Measurements from ENCODE around the gene HTR3B.
"Not testable (repeated sequence)": the region's sequence is repeated elsewhere in the genome, so short reads cannot be mapped to it uniquely, and the experiment has no call there.

HTR3B gene

DNA sequence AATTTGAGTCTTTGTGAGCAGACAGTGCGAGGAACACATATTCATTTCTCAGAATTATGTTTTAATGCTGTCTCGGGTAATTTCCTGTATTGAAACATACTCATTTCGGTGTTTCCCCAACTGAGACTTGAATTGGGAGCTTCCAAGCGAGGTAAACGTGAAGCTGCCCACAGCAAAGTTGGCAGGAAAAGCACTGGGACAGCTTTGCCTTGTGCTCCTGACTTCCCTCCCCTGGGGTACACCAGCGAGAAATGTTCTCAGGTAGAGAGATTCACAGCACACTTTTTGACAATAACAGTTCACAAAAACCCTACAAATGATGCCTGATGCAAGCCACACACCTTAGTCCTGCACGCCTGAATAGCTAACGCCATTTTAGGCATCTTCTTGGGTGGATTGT lies 3.1 kb downstream of the HTR3B start:
- TF ChIP-seq ZFP3 (CRISPR knock-in tag; IDR thresholded peaks at IDR 0.05) (no peak), PPARA (CRISPR knock-in tag; IDR thresholded peaks at IDR 0.05; ENCODE audit: borderline replicate concordance) (no peak), BACH2 (CRISPR knock-in tag; IDR thresholded peaks at IDR 0.05; ENCODE audit: borderline replicate concordance) (no peak), ZNF8 (CRISPR knock-in tag; IDR thresholded peaks at IDR 0.05) (no peak)
- TF ChIP-seq, protein P1, sequence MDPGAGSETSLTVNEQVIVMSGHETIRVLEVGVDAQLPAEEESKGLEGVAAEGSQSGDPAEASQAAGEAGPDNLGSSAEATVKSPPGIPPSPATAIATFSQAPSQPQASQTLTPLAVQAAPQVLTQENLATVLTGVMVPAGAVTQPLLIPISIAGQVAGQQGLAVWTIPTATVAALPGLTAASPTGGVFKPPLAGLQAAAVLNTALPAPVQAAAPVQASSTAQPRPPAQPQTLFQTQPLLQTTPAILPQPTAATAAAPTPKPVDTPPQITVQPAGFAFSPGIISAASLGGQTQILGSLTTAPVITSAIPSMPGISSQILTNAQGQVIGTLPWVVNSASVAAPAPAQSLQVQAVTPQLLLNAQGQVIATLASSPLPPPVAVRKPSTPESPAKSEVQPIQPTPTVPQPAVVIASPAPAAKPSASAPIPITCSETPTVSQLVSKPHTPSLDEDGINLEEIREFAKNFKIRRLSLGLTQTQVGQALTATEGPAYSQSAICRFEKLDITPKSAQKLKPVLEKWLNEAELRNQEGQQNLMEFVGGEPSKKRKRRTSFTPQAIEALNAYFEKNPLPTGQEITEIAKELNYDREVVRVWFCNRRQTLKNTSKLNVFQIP (CRISPR knock-in tag; IDR thresholded peaks at IDR 0.05; ENCODE audit: borderline replicate concordance, low read depth): no peak

GRCh38 chr11:113908098-113908497 lies 3.5 kb downstream of the HTR3B start:
- TF ChIP-seq, protein P2, sequence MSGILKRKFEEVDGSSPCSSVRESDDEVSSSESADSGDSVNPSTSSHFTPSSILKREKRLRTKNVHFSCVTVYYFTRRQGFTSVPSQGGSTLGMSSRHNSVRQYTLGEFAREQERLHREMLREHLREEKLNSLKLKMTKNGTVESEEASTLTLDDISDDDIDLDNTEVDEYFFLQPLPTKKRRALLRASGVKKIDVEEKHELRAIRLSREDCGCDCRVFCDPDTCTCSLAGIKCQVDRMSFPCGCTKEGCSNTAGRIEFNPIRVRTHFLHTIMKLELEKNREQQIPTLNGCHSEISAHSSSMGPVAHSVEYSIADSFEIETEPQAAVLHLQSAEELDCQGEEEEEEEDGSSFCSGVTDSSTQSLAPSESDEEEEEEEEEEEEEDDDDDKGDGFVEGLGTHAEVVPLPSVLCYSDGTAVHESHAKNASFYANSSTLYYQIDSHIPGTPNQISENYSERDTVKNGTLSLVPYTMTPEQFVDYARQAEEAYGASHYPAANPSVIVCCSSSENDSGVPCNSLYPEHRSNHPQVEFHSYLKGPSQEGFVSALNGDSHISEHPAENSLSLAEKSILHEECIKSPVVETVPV (CRISPR knock-in tag; IDR thresholded peaks at IDR 0.05): no peak
- TF ChIP-seq CSDC2 (CRISPR knock-in tag; IDR thresholded peaks at IDR 0.05) (no peak), TSHZ2 (CRISPR knock-in tag; IDR thresholded peaks at IDR 0.05) (no peak), ZNF8 (CRISPR knock-in tag; IDR thresholded peaks at IDR 0.05) (no peak), GLIS3 (CRISPR knock-in tag; IDR thresholded peaks at IDR 0.05) (no peak), ZC3H10 (CRISPR knock-in tag; IDR thresholded peaks at IDR 0.05) (no peak), ARNTL (CRISPR knock-in tag; IDR thresholded peaks at IDR 0.05; ENCODE audit: borderline replicate concordance, low read depth) (no peak), TCF4 (CRISPR knock-in tag; IDR thresholded peaks at IDR 0.05; ENCODE audit: borderline replicate concordance) (no peak)
- no peak for ATAC-seq

More for the DNA sequence above, 3.1 kb downstream of the HTR3B start:
- ATAC-seq: no peak

GRCh38 chr11:113911491-113911890 lies 6.9 kb downstream of the HTR3B start:
- not testable (repeated sequence) for ATAC-seq

- ATAC-seq: no peak
- TF ChIP-seq GLIS3 (CRISPR knock-in tag; IDR thresholded peaks at IDR 0.05) (no peak), ESRRG (CRISPR knock-in tag; IDR thresholded peaks at IDR 0.05) (no peak), TSHZ2 (CRISPR knock-in tag; IDR thresholded peaks at IDR 0.05) (no peak), ZFP3 (CRISPR knock-in tag; IDR thresholded peaks at IDR 0.05) (no peak), SNAI2 (CRISPR knock-in tag; IDR thresholded peaks at IDR 0.05) (no peak), BACH2 (CRISPR knock-in tag; IDR thresholded peaks at IDR 0.05; ENCODE audit: borderline replicate concordance) (no peak), ZC3H10 (CRISPR knock-in tag; IDR thresholded peaks at IDR 0.05) (no peak), ZNF70 (CRISPR knock-in tag; IDR thresholded peaks at IDR 0.05) (no peak), PPARA (CRISPR knock-in tag; IDR thresholded peaks at IDR 0.05; ENCODE audit: borderline replicate concordance) (no peak), ISL1 (CRISPR knock-in tag; IDR thresholded peaks at IDR 0.05) (no peak), TOX (CRISPR knock-in tag; IDR thresholded peaks at IDR 0.05; ENCODE audit: borderline replicate concordance) (no peak), CREB5 (CRISPR knock-in tag; IDR thresholded peaks at IDR 0.05; ENCODE audit: low read depth) (no peak), CSDC2 (CRISPR knock-in tag; IDR thresholded peaks at IDR 0.05) (no peak), TCF4 (CRISPR knock-in tag; IDR thresholded peaks at IDR 0.05; ENCODE audit: borderline replicate concordance) (no peak)
- TF ChIP-seq, protein P2 (CRISPR knock-in tag; IDR thresholded peaks at IDR 0.05): no peak
- TF ChIP-seq, protein P1 (CRISPR knock-in tag; IDR thresholded peaks at IDR 0.05; ENCODE audit: borderline replicate concordance, low read depth): no peak
- TF ChIP-seq, protein P3, sequence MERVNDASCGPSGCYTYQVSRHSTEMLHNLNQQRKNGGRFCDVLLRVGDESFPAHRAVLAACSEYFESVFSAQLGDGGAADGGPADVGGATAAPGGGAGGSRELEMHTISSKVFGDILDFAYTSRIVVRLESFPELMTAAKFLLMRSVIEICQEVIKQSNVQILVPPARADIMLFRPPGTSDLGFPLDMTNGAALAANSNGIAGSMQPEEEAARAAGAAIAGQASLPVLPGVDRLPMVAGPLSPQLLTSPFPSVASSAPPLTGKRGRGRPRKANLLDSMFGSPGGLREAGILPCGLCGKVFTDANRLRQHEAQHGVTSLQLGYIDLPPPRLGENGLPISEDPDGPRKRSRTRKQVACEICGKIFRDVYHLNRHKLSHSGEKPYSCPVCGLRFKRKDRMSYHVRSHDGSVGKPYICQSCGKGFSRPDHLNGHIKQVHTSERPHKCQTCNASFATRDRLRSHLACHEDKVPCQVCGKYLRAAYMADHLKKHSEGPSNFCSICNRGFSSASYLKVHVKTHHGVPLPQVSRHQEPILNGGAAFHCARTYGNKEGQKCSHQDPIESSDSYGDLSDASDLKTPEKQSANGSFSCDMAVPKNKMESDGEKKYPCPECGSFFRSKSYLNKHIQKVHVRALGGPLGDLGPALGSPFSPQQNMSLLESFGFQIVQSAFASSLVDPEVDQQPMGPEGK (CRISPR knock-in tag; IDR thresholded peaks at IDR 0.05; ENCODE audit: borderline replicate concordance): no peak
Observed at GRCh38 chr11:113923572-113923971, 19.0 kb downstream of the HTR3B start.
